DND-41 (cell line): ENCODE measurements around the gene FREY1.

Experiments
- ATAC-seq: fragments of 200-7000 bp; cut with Tn5 transposase; 3 replicates; pipeline ENCODE4 v1.9.1; 2021; ENCODE audit warnings: low read depth; ENCODE audit not compliant: insufficient read depth
- DNase-seq: peaks from one replicate; pipeline ENCODE4 v3.0.0-alpha.2; 2020
- H2AFZ ChIP-seq: 2 replicates; pipeline ENCODE4 v1.6.0; 2012; ENCODE audit warnings: low read depth, low read length
- H3K27ac ChIP-seq: 2 replicates; pipeline ENCODE4 v1.5.1; 2012; ENCODE audit warnings: low read length, inconsistent platforms
- H3K27me3 ChIP-seq: fragments of 200-600 bp; sonication (generic); 2 replicates; pipeline ENCODE4 v1.6.0; 2012; ENCODE audit warnings: low read length, mild to moderate bottlenecking, inconsistent platforms; ENCODE audit not compliant: insufficient read depth, poor library complexity
- H3K36me3 ChIP-seq: 2 replicates; pipeline ENCODE4 v1.5.1; 2012; ENCODE audit warnings: low read length, inconsistent platforms; ENCODE audit not compliant: insufficient read depth
- H3K4me1 ChIP-seq: 2 replicates; pipeline ENCODE4 v1.5.1; 2012; ENCODE audit warnings: mild to moderate bottlenecking, low read length; ENCODE audit not compliant: insufficient read depth
- H3K4me2 ChIP-seq: 2 replicates; pipeline ENCODE4 v1.6.0; 2012; ENCODE audit warnings: mild to moderate bottlenecking, moderate library complexity, low read length, inconsistent platforms; ENCODE audit not compliant: insufficient read depth
- H3K4me3 ChIP-seq, 2 experiments: fragments of 200-600 bp in 1 of 2; shearing (Covaris generic) in 1 of 2; 2 replicates each; pipeline ENCODE4 v1.5.1; 2012 to 2016; ENCODE audit warnings: inconsistent platforms in 2 of 2, low read length in 2 of 2, mild to moderate bottlenecking in 2 of 2, low read depth in 1 of 2, moderate library complexity in 1 of 2
- H3K79me2 ChIP-seq: 2 replicates; pipeline ENCODE4 v1.6.0; 2012; ENCODE audit warnings: low read length, inconsistent platforms; ENCODE audit not compliant: insufficient read depth
- H3K9ac ChIP-seq: 2 replicates; pipeline ENCODE4 v1.6.0; 2012; ENCODE audit warnings: low read depth, mild to moderate bottlenecking, inconsistent platforms, low read length, moderate library complexity
- H3K9me3 ChIP-seq: 2 replicates; pipeline ENCODE4 v1.5.1; 2012; ENCODE audit warnings: low read length, moderate library complexity, mild to moderate bottlenecking, inconsistent platforms; ENCODE audit not compliant: insufficient read depth, severe bottlenecking
- H4K20me1 ChIP-seq: 2 replicates; pipeline ENCODE4 v1.6.0; 2012; ENCODE audit warnings: low read length; ENCODE audit not compliant: insufficient read depth
- EZH2 ChIP-seq: IDR thresholded peaks from 3 replicates; pipeline ENCODE4 v1.6.1; 2012; ENCODE audit warnings: borderline replicate concordance, low read depth, mild to moderate bottlenecking, moderate library complexity, low read length, inconsistent platforms; ENCODE audit not compliant: severe bottlenecking
- TF ChIP-seq, protein P1 (sequence below): IDR thresholded peaks from 2 replicates; pipeline ENCODE4 v1.5.1; 2012; ENCODE audit warnings: borderline replicate concordance, low read length, moderate library complexity, mild to moderate bottlenecking; ENCODE audit not compliant: poor library complexity, severe bottlenecking; ENCODE audit errors: extremely low read depth

Gene FREY1

DNA sequence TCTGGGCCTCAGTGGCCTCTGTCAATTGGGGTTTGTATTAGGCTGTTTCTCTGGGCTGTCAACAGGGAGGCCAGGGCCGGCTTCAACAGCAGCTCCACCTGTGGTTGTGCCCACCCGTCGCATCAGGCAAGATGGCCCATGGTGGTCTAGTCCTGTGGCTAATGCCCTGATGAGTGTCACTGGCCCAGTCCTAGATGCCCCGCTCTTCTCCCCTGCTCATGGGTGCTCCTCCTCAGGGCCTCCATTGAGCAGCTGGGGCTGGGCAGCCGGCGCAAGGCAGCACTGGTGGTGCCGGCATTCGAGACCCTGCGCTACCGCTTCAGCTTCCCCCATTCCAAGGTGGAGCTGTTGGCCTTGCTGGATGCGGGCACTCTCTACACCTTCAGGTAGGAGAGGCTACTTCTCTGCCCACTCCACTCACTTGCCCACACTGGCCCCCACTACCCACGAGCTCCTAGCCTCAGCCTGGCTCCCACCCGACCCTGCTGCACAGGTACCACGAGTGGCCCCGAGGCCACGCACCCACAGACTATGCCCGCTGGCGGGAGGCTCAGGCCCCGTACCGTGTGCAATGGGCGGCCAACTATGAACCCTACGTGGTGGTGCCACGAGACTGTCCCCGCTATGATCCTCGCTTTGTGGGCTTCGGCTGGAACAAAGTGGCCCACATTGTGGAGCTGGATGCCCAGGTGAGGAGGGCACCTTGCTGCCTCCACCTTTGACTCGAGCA lies 20.8 kb upstream of the FREY1 start:
- Histone ChIP-seq H3K4me1 (no peaks in the 10 kb centered on the region), H3K9ac (no peak overlapping the region)

DNA sequence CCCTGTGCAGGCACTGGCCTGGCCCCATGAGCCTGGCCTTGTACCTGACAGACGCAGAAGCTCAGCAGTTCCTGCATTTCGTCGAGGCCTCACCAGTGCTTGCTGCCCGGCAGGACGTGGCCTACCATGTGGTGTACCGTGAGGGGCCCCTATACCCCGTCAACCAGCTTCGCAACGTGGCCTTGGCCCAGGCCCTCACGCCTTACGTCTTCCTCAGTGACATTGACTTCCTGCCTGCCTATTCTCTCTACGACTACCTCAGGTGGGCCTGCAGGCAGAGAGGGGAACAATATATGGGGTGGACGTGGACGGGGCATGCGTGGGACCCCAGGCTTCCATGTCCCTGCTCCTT lies 20.2 kb upstream of the FREY1 start:
- no peaks in the 10 kb centered on the region for H3K9me3 ChIP-seq
- H3K4me3 ChIP-seq: no peak overlapping the region
- H3K79me2 ChIP-seq: no peaks in the 10 kb centered on the region
- no peak overlapping the region for H2AFZ ChIP-seq
- ATAC-seq: peak; percentile 18; the same call in 1 of the 3 replicates
- no peak overlapping the region for H3K27ac ChIP-seq
- no peak for DNase-seq
- H3K4me2 ChIP-seq: no peak overlapping the region
- H3K36me3 ChIP-seq: peaks cover 7% of the 10 kb centered on the region
- H4K20me1 ChIP-seq: no peaks in the 10 kb centered on the region
- TF ChIP-seq, protein P1, sequence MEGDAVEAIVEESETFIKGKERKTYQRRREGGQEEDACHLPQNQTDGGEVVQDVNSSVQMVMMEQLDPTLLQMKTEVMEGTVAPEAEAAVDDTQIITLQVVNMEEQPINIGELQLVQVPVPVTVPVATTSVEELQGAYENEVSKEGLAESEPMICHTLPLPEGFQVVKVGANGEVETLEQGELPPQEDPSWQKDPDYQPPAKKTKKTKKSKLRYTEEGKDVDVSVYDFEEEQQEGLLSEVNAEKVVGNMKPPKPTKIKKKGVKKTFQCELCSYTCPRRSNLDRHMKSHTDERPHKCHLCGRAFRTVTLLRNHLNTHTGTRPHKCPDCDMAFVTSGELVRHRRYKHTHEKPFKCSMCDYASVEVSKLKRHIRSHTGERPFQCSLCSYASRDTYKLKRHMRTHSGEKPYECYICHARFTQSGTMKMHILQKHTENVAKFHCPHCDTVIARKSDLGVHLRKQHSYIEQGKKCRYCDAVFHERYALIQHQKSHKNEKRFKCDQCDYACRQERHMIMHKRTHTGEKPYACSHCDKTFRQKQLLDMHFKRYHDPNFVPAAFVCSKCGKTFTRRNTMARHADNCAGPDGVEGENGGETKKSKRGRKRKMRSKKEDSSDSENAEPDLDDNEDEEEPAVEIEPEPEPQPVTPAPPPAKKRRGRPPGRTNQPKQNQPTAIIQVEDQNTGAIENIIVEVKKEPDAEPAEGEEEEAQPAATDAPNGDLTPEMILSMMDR: no peak
- TF ChIP-seq EZH2: no peak
- no peaks in the 10 kb centered on the region for H3K27me3 ChIP-seq
- H3K4me1 ChIP-seq: no peaks in the 10 kb centered on the region
- no peak overlapping the region for H3K9ac ChIP-seq

More for the DNA sequence above, 20.8 kb upstream of the FREY1 start:
- Histone ChIP-seq H3K36me3 (peaks cover 8% of the 10 kb centered on the region), H3K27ac (no peak overlapping the region), H4K20me1 (no peaks in the 10 kb centered on the region), H3K4me3 (no peak overlapping the region), H2AFZ (no peak overlapping the region), H3K9me3 (no peaks in the 10 kb centered on the region), H3K79me2 (no peaks in the 10 kb centered on the region), H3K4me2 (no peak overlapping the region), H3K27me3 (no peaks in the 10 kb centered on the region)
- ATAC-seq: peak; percentile 6; the same call in 1 of the 3 replicates
- TF ChIP-seq, protein P1: no peak
- TF ChIP-seq EZH2: no peak
- DNase-seq: no peak

DNA sequence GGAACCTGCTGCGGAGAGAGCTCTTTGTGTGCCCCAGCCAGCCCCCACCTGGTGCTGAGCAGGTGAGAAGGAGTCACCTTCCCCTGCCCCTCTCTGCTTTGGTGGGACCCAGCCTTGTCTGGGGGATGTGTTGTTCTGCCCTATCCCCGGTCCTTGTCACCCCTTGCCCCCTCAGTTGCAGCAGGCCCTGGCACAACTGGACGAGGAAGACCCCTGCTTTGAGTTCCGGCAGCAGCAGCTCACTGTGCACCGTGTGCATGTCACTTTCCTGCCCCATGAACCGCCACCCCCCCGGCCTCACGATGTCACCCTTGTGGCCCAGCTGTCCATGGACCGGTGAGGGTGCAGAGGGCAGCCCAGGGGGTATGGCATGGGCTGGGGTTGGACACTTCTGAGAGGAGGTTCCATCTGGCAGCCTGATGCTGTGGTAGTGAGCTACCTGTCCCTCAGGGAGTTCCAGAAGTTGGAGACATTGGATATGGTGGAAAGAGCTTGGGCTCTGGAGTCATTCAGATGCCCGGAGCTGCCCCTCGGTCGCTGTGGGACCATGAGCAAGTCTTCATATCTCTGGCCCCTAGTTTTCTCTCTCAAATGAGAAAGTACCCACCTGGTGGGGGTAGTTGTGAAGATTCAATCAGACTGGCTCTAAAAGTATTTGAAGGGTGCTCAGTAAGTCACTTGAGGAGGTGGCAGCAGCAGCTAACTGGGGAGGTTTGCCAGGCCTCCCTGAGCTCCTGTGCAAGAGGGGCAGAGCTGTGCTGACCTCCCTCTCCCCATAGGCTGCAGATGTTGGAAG lies 19.7 kb upstream of the FREY1 start:
- no peak overlapping the region for H3K4me3 ChIP-seq
- H3K79me2 ChIP-seq: no peaks in the 10 kb centered on the region
- no peak for TF ChIP-seq EZH2
- TF ChIP-seq, protein P1: no peak
- H3K4me1 ChIP-seq: no peaks in the 10 kb centered on the region
- no peak for DNase-seq
- H3K9ac ChIP-seq: no peak overlapping the region
- no peak for ATAC-seq
- no peak overlapping the region for H3K27ac ChIP-seq
- H3K36me3 ChIP-seq: peaks cover 1% of the 10 kb centered on the region; the same call in 1 of the 2 replicates
- H2AFZ ChIP-seq: no peak overlapping the region
- no peaks in the 10 kb centered on the region for H3K9me3 ChIP-seq
- no peak overlapping the region for H3K4me2 ChIP-seq
- no peaks in the 10 kb centered on the region for H3K27me3 ChIP-seq
- H4K20me1 ChIP-seq: no peaks in the 10 kb centered on the region
